Mesenchymal stem cell (in vitro differentiated cells and primary cell): Measurements from ENCODE around the gene RAB4B.
"Not testable (repeated sequence)": the region's sequence is repeated elsewhere in the genome, so short reads cannot be mapped to it uniquely, and the experiment has no call there.

Source experiments
- DNase-seq: peaks from one replicate; pipeline ENCODE4 v3.0.0-alpha.2; 2013
- H2AFZ ChIP-seq: one replicate; pipeline ENCODE4 v1.6.1; 2013; ENCODE audit warnings: low read depth, mild to moderate bottlenecking, control low read depth, inconsistent platforms, low read length, moderate library complexity
- H2AK5ac ChIP-seq: 2 replicates; pipeline ENCODE4 v1.6.1; 2013; ENCODE audit warnings: low read length, moderate library complexity, mild to moderate bottlenecking, inconsistent platforms; ENCODE audit not compliant: severe bottlenecking
- H2BK120ac ChIP-seq: one replicate; pipeline ENCODE4 v1.6.1; 2013; ENCODE audit warnings: low read depth, mild to moderate bottlenecking, inconsistent platforms, low read length, moderate library complexity
- H2BK12ac ChIP-seq, 2 experiments: one replicate each; pipeline ENCODE4 v1.6.1; 2013; ENCODE audit warnings: inconsistent platforms in 2 of 2, low read length in 2 of 2, mild to moderate bottlenecking in 2 of 2, moderate library complexity in 2 of 2, control low read depth in 1 of 2
- H2BK15ac ChIP-seq: one replicate; pipeline ENCODE4 v1.6.1; 2013; ENCODE audit warnings: mild to moderate bottlenecking, low read depth, inconsistent platforms; ENCODE audit not compliant: poor library complexity, severe bottlenecking
- H2BK5ac ChIP-seq: 2 replicates; pipeline ENCODE4 v1.6.1; 2013; ENCODE audit warnings: low read depth, mild to moderate bottlenecking, low read length, control low read depth, inconsistent platforms; ENCODE audit not compliant: poor library complexity, severe bottlenecking
- H3K14ac ChIP-seq, 2 experiments: one replicate each; pipeline ENCODE4 v1.6.1; 2013; ENCODE audit warnings: inconsistent platforms in 2 of 2, low read length in 2 of 2, control low read depth in 1 of 2, mild to moderate bottlenecking in 1 of 2, moderate library complexity in 1 of 2
- H3K18ac ChIP-seq, 2 experiments: one replicate each; pipeline ENCODE4 v1.6.1; 2013; ENCODE audit warnings: inconsistent platforms in 2 of 2, low read length in 2 of 2, control low read depth in 1 of 2, low read depth in 1 of 2, mild to moderate bottlenecking in 1 of 2
- H3K23ac ChIP-seq, 2 experiments: one replicate each; pipeline ENCODE4 v1.6.1; 2013; ENCODE audit warnings: inconsistent platforms in 2 of 2, low read length in 2 of 2, mild to moderate bottlenecking in 2 of 2, moderate library complexity in 2 of 2, control low read depth in 1 of 2
- H3K27ac ChIP-seq: 2 replicates; pipeline ENCODE4 v1.5.1; 2013; ENCODE audit warnings: mild to moderate bottlenecking, moderate library complexity, low read length, control low read depth, inconsistent platforms; ENCODE audit not compliant: poor library complexity, severe bottlenecking
- H3K27me3 ChIP-seq, 2 experiments: 2 replicates each; pipeline versions ENCODE4 v1.6.1 to v1.7.0; 2013; ENCODE audit warnings: low read length in 2 of 2, mild to moderate bottlenecking in 2 of 2, moderate library complexity in 2 of 2, control low read depth in 1 of 2, inconsistent platforms in 1 of 2; ENCODE audit not compliant: control insufficient read depth in 1 of 2, insufficient read depth in 1 of 2
- H3K36me3 ChIP-seq, 2 experiments: 2 replicates each; pipeline versions ENCODE4 v1.6.1 to v1.7.0; 2013; ENCODE audit warnings: low read length in 2 of 2, control low read depth in 1 of 2, inconsistent platforms in 1 of 2, low read depth in 1 of 2, mild to moderate bottlenecking in 1 of 2; ENCODE audit not compliant: insufficient read depth in 2 of 2, control insufficient read depth in 1 of 2
- H3K4ac ChIP-seq, 2 experiments: one replicate each; pipeline ENCODE4 v1.6.1; 2013; ENCODE audit warnings: inconsistent platforms in 2 of 2, low read length in 2 of 2, mild to moderate bottlenecking in 2 of 2, moderate library complexity in 2 of 2, control low read depth in 1 of 2, low read depth in 1 of 2
- H3K4me1 ChIP-seq: 2 replicates; pipeline ENCODE4 v1.6.1; 2013; ENCODE audit warnings: low read depth, low read length, control low read depth; ENCODE audit not compliant: control insufficient read depth, insufficient read depth
- H3K4me2 ChIP-seq: 2 replicates; pipeline ENCODE4 v1.6.1; 2013; ENCODE audit warnings: low read length, mild to moderate bottlenecking, inconsistent platforms; ENCODE audit not compliant: poor library complexity, severe bottlenecking
- H3K4me3 ChIP-seq, 2 experiments: 2 replicates each; pipeline versions ENCODE4 v1.5.1 to v1.7.0; 2013; ENCODE audit warnings: low read length in 2 of 2, mild to moderate bottlenecking in 2 of 2, control low read depth in 1 of 2, low read depth in 1 of 2; ENCODE audit not compliant: insufficient read depth in 1 of 2
- H3K79me1 ChIP-seq: replicated peaks from 2 replicates; pipeline ENCODE4 v1.6.1; 2013; ENCODE audit warnings: mild to moderate bottlenecking, control low read depth, low read length, inconsistent platforms; ENCODE audit not compliant: poor library complexity, severe bottlenecking
- H3K9ac ChIP-seq: 2 replicates; pipeline ENCODE4 v1.7.0; 2013; ENCODE audit warnings: mild to moderate bottlenecking, low read length, moderate library complexity
- H3K9me3 ChIP-seq: 2 replicates; pipeline ENCODE4 v1.7.0; 2013; ENCODE audit warnings: mild to moderate bottlenecking, low read length; ENCODE audit not compliant: control insufficient read depth
- H4K8ac ChIP-seq: one replicate; pipeline ENCODE4 v1.6.1; 2013; ENCODE audit warnings: inconsistent platforms, mild to moderate bottlenecking, low read length, moderate library complexity
- H4K91ac ChIP-seq: one replicate; pipeline ENCODE4 v1.6.1; 2013; ENCODE audit warnings: mild to moderate bottlenecking, low read length, inconsistent platforms
- WGBS: methylation state at CpG from one replicate; pipeline ENCODE4 v1.1.7; 2013; ENCODE audit warnings: mixed read lengths; 5-methylcytosine and 5-hydroxymethylcytosine counted together

RAB4B gene

DNA sequence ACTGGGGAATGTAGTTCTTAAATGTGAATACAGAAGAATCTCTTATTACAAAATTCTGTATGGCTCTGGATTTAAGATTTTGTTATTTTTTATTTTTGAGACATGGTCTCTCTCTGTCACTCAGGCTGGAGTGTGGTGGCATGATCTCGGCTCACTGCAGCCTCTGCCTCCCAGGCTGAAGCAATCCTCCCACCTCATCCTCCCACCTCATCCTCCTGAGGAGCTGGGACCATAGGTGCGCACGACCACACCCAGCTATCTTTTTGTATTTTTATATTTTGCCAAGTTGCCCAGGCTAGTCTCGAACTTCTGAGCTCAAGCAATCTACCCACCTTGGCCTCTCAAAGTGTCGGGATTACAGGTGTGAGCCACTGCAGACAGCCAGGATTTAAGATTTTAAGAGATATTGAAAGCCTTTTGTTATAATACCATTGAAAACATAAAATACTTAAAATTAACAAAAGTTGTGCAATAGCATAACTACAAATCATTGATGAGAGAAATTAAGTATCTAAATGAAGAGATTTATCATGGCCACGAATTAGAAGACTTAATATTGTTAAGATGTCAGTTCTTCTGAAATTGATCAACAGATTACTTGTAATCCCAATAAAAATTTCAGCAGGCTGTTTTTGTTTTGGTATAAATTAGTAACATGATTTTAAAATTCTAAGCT, 58.8 kb downstream of the RAB4B start:
- Histone ChIP-seq H3K4me3 (no peak overlapping the region), H2AK5ac (no peak overlapping the region), H2BK12ac (no peak overlapping the region), H2AFZ (no peak overlapping the region), H4K91ac (no peak overlapping the region), H4K8ac (no peak overlapping the region), H2BK5ac (no peak overlapping the region), H3K23ac (no peak overlapping the region), H2BK15ac (no peak overlapping the region), H3K9ac (no peak overlapping the region), H3K79me1 (no peaks in the 10 kb centered on the region), H3K4me2 (no peak overlapping the region), H3K27ac (no peak overlapping the region), H3K18ac (no peak overlapping the region), H3K27me3 (no peaks in the 10 kb centered on the region), H2BK120ac (no peak overlapping the region), H3K14ac (no peak overlapping the region), H3K4ac (no peak overlapping the region), H3K36me3 (no peaks in the 10 kb centered on the region), H3K9me3 (no peaks in the 10 kb centered on the region), H3K4me1 (no peaks in the 10 kb centered on the region)
- DNase-seq = no peak
- 79% methylated on average over 4 of the region's 6 CpGs for WGBS

DNA sequence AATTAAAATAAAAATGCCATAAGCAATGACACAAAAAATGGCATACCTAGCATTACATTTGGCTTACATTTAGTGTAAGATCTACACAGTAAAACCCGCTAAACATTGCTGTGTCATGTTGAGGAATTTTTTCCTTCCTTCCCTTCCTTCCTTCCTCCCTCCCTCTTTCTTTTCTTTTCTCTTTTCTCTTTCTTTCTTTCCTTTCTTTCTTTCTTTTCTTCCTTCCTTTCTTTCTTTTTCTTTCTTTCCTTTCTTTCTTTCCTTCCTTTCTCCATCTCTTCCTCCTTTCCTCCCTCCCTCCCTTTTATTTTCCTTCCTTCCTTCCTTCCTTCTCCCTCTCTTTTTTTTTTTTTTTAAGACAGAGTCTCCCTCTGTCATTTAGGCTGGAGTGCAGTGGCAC, 60.4 kb downstream of the RAB4B start:
- H2BK5ac ChIP-seq, H3K14ac ChIP-seq, H3K9me3 ChIP-seq, H4K8ac ChIP-seq, DNase-seq, H2BK12ac ChIP-seq, H2AK5ac ChIP-seq, H3K36me3 ChIP-seq, H3K9ac ChIP-seq, H3K18ac ChIP-seq, H3K4me3 ChIP-seq, H4K91ac ChIP-seq, H3K23ac ChIP-seq, H3K4me1 ChIP-seq, H3K27ac ChIP-seq, H3K4me2 ChIP-seq, H3K4ac ChIP-seq, H3K79me1 ChIP-seq, H2BK120ac ChIP-seq, H2AFZ ChIP-seq, H3K27me3 ChIP-seq, H2BK15ac ChIP-seq: not testable (repeated sequence)
- WGBS = 80% methylated on average over 1 of the region's 1 CpG

DNA sequence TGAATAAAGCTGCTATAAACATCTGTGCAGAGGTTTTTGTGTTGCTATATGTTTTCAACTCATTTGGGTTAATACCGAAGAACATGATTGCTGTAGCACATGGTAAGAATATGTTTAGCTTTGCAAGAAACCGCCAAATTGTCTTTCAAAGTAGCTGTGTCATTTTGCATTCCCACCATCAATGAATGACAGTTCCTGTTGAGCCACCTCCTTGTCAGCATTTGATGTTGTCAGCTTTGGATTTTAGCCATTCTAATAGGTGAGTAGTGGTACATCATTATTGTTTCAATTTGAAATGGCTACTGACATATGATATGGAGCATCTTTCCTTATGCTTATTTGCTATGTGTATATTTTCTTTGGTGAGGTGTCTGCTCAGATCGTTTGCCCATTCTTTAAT, 64.0 kb downstream of the RAB4B start:
- not testable (repeated sequence) for H3K4me2 ChIP-seq

DNA sequence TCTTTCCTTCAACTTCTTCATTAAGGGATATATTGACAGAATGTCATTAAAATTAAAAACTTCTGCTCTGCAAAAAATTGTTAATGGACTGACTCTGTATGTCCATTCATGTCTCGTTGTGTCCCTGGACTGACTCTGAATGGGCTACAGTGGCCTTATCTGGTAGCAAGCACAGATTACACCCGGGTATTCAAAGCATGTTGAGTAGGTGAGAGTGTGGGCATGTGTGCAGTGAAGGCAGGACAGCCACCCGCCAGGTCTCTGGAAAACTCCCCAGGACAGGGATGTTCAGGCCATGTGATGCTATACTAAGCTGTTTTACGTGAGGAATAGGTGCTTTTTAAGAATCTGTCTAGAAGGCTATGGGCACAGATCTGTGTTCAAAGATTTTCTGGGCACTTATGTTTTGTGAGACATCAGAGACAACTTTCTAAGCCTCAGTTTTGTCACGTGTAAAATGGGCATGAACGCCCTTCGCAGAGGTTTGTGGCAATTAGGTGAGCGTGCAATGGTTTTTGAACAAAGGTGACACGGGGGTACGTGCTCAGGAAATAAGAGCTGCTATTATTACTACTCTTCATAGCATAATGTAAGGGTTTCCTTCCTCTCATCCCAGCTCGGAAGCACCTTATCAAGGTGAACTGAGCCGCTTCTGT, 65.1 kb downstream of the RAB4B start:
- H3K9me3 ChIP-seq, H3K18ac ChIP-seq, H3K14ac ChIP-seq, H2BK12ac ChIP-seq, H3K27ac ChIP-seq, H2BK15ac ChIP-seq, H2AFZ ChIP-seq, DNase-seq, H3K4me3 ChIP-seq, H2BK120ac ChIP-seq, H2BK5ac ChIP-seq, H3K23ac ChIP-seq, H2AK5ac ChIP-seq, H3K4me2 ChIP-seq, H4K8ac ChIP-seq, H3K36me3 ChIP-seq, H3K4ac ChIP-seq, H3K79me1 ChIP-seq, H4K91ac ChIP-seq, H3K9ac ChIP-seq, H3K4me1 ChIP-seq: not testable (repeated sequence)
- WGBS = 79% methylated on average over 7 of the region's 12 CpGs
- peaks cover 7 to 23% of the 10 kb centered on the region in 2 experiments for H3K27me3 ChIP-seq

More for the DNA sequence above, 64.0 kb downstream of the RAB4B start:
- H4K8ac ChIP-seq, H2BK12ac ChIP-seq, H2AFZ ChIP-seq, H4K91ac ChIP-seq, H3K14ac ChIP-seq, H3K27ac ChIP-seq, H2AK5ac ChIP-seq, H3K9ac ChIP-seq, H3K18ac ChIP-seq, H2BK120ac ChIP-seq, H3K36me3 ChIP-seq, H3K4ac ChIP-seq, H3K23ac ChIP-seq, H2BK5ac ChIP-seq, H3K4me1 ChIP-seq, H3K9me3 ChIP-seq, H2BK15ac ChIP-seq, H3K4me3 ChIP-seq, DNase-seq, H3K79me1 ChIP-seq: not testable (repeated sequence)
- 67% methylated on average over 1 of the region's 3 CpGs for WGBS
- H3K27me3 ChIP-seq = peaks cover 3 to 18% of the 10 kb centered on the region in 2 experiments
